Amniotic epithelial cell (primary cell): ENCODE measurements around the gene CA11.
A peak's percentile ranks its signal among the peaks of the same experiment; 100 is the strongest.

Source experiments
- DNase-seq: peaks from one replicate; pipeline ENCODE4 v3.0.0-alpha.2; 2010; ENCODE audit warnings: low read depth

The CA11 gene

DNA sequence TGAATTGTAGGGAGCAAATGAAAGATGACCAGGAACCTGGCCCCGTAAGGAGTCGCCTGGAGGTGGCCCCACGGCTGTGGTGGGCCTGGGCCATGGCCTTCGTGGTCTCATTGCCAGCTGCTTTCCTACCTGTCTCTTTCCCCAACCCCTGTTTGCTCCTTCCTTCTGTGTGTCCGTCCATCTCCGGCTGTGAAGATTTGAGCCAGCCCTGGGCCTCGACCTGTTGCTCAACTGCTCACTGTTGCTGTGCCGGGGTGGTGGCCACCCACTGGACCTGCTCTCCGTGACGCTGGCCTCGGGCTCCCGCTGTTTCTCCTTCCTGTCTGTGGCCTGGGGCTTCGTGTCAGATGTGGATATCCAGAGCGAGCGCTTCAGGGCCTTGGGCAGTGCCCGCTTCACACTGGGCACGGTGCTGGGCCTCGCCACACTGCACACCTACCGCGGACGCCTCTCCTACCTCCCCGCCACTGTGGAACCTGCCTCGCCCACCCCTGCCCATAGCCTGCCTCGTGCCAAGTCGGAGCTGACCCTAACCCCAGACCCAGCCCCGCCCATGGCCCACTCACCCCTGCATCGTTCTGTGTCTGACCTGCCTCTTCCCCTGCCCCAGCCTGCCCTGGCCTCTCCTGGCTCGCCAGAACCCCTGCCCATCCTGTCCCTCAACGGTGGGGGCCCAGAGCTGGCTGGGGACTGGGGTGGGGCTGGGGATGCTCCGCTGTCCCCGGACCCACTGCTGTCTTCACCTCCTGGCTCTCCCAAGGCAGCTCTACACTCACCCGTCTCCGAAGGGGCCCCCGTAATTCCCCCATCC is 17.3 kb downstream of the CA11 start:
- DNase-seq: no peak

DNA sequence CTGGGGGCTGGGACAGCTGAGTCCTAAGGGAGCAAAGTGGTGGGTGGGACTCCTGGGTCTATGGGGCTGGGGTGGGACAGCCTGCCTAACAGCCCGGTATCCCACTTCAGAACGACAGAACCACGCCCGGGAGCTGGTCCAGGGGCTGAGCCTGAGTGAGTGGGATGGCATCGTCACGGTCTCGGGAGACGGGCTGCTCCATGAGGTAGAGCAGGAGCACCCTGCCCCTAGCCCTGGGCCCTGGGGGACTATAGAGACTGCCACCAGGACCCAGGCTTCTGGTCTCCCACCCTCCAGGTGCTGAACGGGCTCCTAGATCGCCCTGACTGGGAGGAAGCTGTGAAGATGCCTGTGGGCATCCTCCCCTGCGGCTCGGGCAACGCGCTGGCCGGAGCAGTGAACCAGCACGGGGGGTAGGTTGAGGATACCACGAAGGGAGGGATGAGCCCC is 18.1 kb downstream of the CA11 start:
- no peak for DNase-seq

DNA sequence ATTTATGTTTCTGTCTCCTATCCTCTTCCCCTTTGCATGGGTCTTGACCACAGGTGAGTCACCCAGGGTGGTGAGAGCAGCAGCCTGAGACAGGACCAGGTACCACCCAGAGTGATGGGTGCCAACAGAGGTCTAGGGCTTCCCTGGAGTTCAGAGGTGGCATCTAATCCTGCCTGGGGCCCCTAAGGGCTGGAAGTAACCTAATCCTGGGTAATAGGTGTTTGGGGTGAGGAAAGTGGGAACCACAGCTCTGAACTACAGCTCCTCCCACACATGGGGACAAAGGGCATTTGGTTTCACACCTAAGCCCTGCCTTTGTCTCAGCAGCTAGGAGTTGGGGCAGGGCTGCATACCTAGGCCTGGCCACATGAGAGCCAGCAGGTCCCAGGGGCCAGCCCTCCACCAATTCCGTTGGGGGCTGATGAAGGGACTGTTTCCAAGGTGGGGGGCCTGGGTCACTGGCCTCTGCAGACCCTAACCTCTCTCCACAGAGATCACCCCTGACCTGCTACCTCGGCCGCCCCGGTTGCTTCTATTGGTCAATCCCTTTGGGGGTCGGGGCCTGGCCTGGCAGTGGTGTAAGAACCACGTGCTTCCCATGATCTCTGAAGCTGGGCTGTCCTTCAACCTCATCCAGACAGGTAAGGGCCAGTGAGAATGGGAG is 18.7 kb downstream of the CA11 start:
- peak; percentile 48 for DNase-seq

DNA sequence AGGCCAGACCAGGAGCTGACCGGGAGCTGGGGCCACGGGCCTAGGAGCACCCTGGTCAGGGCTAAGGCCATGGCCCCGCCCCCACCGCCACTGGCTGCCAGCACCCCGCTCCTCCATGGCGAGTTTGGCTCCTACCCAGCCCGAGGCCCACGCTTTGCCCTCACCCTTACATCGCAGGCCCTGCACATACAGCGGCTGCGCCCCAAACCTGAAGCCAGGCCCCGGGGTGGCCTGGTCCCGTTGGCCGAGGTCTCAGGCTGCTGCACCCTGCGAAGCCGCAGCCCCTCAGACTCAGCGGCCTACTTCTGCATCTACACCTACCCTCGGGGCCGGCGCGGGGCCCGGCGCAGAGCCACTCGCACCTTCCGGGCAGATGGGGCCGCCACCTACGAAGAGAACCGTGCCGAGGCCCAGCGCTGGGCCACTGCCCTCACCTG is 20.1 kb downstream of the CA11 start:
- DNase-seq: no peak

DNA sequence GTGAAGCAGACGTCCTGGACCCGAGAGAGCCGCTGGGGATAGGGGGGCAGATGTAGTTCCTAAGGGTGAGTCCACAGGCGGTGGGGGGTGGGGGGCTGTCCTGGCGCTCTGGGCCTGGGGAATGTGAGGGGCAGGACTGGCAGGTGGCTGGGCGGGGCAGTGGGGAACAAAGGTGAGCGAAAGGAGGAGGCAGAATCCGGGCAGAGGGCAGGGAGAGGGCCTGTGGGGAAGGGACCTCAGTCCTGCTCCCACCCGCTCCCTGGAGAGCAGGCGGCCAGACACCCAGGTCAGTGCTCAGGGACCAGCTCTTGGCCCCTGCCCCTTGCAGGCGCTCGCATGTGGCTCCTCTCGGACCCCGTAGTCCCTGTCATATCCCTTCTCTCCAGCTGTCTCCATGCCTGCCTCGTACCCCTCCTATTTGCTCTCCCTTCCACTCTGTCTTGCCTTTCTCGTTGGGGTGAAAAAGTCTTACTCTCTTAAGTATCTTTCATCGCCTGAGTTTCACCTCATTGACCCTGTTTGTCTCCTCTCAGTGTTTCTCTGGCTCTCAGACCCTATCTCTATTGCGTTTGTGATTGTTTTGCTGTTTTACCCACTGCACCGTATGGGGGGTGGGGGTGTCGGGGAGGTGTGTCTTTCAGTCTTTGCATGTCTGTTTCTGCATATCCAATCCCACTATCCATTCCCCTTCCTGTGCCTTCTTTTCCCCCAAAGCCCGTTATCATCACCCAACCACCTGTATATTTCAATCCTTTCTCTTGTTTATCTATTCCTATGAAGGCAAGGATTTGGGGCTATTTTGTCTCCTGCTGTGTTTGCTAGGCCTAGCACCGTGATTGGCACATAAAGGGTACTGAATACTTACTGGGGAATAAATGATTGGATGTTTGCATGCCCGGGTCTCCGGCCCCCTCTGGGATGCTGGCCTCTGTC is 20.9 kb downstream of the CA11 start:
- no peak for DNase-seq

DNA sequence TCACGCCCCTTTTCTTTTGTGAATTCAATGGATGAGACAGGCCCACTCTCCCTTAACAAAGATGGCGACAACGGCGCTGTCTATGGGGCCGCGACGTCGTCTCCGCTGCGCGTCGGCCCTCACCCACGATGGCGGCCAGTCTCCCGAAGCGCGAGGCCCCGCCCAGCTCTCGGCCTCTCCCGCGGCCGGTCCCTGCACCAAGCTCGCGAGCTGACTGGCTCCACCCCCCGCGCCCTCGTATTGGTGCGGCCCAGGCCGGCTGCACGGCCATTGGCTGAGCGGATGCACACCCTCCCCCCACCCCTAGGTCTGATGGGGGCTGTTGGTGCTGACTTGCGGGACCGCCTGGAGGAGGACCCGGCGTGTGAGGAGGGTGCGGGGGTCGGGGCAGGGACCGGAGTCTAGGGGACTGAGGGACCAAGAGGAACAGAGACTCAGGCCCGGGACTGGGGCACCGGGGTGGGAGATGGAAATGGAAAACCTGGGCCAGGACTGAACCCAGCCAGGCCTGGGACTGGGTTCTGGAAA is 21.9 kb downstream of the CA11 start:
- DNase-seq: peak; percentile 96

DNA sequence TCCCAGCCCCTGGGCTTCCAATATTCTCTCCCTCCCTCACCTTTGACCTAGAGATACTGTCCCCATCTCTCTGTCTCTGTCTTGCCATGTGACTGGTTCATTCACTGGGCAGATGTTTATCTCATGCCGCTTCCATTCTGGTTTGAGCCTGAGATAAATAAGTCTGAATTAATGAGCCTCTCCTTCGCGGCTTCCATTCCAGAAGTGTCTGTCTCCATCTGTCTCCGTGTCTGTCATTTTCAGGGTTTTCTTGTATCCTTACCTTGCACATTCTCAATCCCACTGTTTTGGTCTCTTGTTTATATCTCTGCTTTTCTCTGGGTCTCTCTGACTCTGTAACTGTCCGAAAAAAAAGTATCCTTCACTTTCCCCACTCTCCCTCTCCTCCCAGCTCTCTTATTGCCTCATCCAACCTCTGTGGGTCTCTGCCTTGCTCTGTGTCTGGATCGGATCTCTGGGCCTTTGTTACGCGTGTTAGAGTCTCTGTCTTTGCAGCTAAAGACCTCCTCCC is 22.4 kb downstream of the CA11 start:
- DNase-seq: no peak

DNA sequence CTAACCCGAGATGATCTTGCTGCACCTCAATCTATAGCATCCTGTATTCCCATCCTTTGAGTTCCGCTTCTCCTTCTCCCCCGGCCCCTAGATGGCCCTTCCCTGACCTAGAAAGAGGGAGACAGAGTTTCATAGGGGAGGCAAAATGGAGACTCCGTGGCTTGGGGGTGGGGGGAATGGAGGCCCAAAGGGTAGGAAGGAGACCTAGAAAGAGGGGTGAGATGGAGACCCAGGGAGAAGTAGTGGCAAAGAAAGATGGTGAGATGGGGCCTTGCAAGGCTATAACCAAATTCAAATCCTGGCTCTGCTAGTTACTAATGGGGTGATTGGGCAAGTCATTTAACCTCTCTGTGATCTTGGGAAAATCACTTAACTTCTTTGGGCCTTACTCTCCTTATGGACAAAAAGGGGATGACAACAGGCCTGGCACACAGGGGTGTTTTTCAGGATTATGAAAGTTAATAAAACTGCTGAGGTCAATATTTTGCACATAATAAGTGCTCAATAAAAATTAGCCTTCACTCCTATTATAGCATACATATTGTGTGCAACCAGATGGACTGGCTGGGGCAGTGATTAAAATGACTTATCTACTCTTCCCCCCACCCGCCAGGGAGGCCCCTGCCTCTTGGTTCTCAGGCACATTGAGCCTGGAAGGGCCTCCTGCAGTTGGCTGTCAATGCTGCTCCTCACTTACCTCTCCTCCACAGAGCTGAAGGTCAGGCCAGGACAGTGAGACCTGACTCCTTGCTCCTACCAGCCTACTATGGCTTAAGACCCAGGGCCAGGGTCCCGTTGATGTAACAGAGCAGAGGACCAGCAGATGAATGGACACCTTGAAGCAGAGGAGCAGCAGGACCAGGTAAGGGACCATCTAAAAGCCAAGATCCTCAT is 26.0 kb downstream of the CA11 start:
- DNase-seq: peak; percentile 46

DNA sequence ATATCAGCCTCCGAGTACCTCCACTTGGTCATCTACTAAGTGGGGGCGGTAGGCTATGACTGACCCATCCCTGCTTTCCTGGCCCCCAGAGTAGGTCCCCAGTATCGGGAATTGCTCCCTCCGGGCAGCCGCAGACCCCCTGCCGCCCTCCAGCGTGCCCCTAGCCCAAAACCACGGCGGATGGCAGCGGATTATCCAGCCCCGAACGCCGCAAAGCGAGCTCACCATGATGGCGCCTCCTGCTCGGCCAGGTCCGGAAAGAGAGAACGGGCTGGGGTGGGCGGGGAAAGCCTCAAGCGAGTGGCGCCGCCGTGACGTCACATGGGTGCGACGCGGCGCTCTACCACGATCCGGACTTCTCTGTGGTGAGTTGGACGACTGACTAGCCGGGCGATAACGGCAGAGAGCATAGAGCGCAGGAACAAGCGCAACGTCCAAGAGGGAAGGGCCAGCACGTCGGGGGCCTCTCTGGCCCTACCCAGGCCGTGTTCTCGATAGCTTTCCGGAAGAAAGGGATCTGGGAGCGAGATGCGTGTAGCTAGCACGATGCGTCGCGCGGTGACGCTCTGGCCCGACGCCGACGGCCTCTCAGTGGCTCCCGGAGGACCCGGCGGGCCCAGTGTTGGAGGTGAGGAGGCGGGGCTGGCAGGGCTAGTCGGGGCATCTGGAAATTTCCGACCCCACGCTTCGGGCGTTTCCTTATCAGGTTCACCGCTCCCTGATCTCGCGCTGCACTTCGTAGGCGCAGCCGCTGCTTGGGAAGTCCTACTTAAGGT is 26.9 kb downstream of the CA11 start, which contains the start of the genes RPL18 and SPHK2:
Gene RPL18, minus strand, starts transcription at position 263 of the 776 bp plus-strand sequence. Its CDS starts 35 bp downstream, at position 228.
Gene SPHK2, plus strand, starts transcription at position 591 of the 776 bp plus-strand sequence. CDS start 1,009 bp downstream, outside the sequence.
- DNase-seq: peak; percentile 100

DNA sequence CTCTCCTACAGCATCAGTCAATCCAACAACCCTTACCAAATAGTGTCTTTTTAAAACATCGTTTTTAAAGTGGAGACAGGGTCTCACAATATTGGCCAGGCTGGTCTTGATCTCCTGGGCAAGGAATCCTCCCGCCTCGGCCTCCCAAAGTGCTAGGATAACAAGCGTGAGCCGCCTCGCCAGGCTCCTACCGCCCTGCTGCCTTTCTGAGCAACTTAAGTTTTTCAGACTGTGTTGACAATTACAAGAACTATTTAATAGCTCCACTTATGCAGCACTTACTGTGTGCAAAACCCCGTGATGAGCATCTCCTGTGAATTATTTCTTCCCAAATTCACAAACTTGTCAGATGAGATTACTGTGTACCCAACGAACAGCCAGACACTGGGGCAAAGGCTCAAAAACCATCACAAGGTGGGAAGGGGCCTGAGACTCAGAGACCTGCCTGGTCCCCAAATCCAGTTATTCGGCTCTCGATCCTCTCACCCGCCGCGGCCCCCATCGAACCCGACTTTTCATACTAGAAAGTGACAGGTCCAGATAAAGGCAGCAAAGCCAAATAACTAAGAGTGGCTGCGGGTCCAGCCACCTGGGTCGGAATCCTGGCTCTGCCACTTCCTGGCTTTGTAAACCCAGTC is 27.6 kb downstream of the CA11 start:
- no peak for DNase-seq

DNA sequence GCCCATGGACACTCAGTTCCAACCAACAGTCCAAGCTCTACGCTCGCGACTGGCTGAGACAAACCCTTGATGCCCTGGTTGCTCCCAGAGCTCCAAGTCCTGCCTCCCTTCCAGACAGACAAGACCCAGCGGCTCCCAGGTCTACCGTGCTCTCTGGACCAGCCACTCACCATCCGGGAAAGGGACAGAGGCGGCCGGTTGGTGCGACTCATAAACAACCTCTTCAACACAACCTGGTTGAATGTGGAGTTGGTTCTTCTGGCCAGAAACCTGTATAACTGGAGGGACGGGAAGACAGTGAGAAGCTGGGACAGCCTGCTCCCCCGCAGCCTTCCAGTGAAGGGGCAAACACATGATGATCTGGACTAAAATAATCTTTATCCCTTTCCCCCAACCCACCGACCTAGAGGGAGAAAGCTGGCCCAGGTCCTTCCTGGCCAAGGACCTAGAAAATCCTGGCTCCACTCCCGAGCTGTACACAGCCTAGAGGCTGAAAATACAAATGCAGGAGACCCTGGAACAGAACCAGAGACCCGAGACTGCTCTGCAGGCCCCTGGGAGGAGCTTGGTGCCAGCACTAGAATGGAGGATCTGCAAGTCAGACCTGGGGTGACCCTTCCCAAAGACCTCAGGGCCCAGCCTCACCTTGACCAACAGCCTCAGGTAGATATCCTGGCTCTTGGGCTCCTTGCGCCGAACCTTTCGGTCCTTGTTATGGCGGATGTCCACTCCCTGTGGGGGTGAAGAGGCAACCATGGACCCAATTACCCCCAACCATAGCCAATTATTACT is 28.6 kb downstream of the CA11 start:
- no peak for DNase-seq

DNA sequence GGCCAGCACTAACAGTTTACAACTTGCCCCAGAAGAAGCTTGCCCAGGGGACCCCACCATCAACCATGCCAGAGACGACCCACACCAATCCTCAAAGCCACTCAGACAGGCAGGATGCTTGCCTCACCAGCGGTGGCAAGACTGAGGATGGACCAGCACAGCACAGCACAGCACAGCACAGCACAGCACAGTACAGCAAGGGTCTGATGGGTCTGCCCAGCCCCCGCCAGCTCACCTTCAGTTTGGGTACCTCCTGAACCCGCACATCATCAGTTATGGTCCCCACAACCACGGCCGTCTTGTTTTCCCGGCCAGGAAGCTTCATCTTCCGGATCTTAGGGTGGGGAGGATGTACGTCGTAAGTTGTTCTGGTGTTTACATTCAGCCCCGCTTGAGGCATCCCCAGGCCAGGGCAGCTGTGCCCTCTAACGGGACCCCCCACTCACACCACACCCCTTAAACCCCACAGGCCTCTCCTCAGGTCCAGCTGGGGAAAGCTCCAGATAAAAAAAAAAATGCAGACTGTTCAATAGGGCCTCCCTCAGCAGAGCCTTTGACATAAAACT is 29.4 kb downstream of the CA11 start:
- DNase-seq: no peak

DNA sequence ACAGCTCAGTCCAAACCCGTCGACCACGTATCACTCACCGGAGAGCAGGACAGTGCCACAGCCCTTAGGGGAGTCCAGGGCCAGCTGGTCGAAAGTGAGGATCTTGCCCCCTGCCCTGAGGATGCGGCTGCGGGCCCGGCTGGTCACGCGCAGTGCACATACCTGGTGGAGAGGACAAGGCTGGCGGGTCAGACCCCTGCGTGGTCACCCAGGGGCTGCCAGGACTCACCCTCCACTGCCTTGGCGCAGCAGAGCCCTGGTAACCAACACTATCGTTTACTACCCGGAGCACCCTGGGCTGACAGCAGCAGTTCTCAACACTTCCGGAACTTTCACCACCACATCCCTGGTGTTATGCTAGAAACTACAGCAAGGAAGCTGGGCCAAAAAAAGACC is 29.9 kb downstream of the CA11 start:
- DNase-seq: no peak

DNA sequence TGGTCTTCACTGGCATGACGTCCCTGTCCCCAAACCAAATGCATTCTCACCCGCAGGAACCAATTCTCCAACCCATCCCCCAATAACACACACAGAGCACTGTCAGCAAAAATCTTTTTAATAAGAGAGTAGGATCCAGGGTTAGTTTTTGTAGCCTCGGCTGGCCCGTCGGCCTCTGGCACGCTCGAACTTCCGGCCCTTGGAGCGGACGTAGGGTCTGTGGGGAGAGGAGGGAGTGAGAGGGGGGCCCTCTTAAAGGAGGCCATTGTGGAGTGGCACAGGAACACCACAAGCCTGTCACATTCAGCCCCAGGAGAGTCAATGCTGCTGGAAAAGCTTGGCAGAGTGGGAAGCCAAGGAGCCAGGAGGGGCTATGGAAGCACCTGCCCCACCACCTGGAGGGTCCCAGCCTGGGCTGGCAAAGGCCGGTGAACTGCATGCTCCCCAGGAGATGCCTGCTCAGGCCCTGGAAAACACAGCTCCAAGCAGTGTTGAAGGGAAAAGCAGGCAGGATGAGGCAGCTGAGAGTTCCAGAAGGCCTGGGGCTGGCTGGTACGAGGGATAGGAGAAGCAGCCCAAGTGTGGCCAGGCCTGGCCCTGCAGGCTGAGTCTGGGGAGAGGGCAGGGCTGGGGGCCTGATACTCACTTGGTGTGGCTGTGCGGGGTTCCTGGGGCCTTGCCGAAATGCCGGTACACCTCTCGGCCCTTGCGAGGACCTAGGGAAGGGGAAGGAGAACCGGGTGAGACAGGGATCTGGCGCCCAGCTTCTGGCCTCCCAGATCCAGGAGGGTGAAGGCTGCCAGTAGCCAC is 30.6 kb downstream of the CA11 start:
- no peak for DNase-seq

DNA sequence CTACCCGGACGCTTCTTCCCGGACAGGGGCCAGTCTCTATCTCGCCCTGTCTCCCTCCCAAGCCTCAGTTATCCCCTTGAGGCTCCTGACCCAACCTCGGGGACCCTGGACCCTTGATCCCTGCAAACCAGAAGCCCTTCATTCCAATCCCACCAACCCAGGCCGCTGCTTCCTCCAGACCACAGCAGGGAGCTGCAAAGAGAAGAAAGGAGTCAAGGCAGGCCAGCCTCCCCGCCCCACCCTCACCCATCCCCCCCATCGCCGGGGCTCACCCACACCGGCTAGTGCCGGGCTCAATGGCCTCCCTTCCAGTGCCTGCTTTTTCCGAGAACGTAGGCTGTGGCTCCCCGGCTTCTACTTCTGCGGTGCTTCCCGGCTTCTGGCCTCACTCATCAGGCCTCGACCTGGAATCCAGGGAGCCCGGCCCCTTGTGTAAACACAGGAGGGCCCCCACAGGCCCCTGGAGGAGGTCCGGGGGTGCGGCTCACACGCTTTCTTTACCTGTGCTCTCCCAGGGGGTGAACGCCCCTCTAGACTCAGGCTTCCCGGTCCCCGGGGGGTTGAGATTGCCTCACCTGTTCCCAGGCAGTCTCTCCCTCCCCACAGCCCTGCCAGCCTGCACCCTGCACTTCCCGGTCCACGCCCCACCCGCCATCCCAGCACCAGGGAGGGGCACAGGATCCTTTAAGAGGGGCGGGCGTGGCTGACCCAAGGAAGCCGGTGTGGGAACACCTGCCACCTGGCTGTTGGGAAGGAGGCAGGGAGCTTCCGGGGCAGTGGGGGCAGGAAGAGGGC is 31.4 kb downstream of the CA11 start, which contains the start of gene FAM83E:
Gene FAM83E, minus strand, starts transcription at position 641 of the 795 bp plus-strand sequence. CDS start 1,704 bp downstream, outside the sequence.
- no peak for DNase-seq

DNA sequence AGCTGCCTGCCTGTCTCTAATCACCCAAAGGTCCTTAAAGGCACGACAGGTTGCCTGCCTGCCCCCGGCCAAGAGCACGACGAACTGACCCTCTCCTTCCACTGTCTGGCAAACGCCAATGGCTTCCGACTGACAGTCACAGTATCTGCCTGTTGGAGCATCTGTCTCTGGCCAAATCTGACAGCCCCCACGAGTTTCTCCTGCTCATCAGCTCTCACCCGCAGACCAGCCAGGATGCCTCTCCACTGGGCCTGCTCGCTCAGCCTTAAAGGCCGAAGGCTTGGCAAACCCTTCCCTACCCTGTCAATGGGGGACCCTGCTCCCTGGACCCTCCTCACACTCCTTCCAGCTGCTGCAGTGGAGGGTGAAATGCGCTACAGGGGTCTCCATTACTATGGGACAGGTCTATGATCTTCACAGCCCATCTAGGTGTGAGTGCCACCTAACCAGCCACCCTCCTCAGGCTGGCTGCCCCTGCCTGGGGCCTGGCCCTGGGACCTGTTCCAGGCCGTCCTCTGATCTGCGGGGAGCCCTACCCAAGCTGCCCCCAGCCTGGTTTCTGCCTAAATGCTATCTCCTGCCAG is 32.0 kb downstream of the CA11 start:
- DNase-seq: no peak
